ENCODE data around the gene PHKB. TPM values are rescaled to one million over a fixed set of nuclear protein-coding genes. Genes with fewer than 3 reads are reported as not detected.

Gene PHKB
- total RNA-seq, 4 donors from 2014 or later = 62.0 to 164 (median 111) TPM

GRCh38 chr16:47592232-47592631 is 131.1 kb downstream of the PHKB start:
- intact Hi-C loops (cut with DNase I; ENCODE audit: low total_unique reads) = no loop called here
- no peaks in the 10 kb centered on the region for H3K36me3 ChIP-seq

GRCh38 chr16:47599512-47599911 is 138.4 kb downstream of the PHKB start:
- no peak for DNase-seq
- intact Hi-C loops (cut with DNase I; ENCODE audit: low total_unique reads) = no loop called here
- Histone ChIP-seq H3K27ac (no peak overlapping the region), H3K4me1 (no peaks in the 10 kb centered on the region), H3K4me3 (no peak overlapping the region), H3K36me3 (no peaks in the 10 kb centered on the region), H3K9me3 (no peaks in the 10 kb centered on the region), H3K27me3 (no peaks in the 10 kb centered on the region)
- TF ChIP-seq POLR2A (IDR thresholded peaks at IDR 0.05) (no peak), CTCF (IDR thresholded peaks at IDR 0.05) (no peak)

More at GRCh38 chr16:47592232-47592631, 131.1 kb downstream of the PHKB start:
- no peak for DNase-seq
- no peaks in the 10 kb centered on the region for H3K27me3 ChIP-seq
- no peaks in the 10 kb centered on the region for H3K4me1 ChIP-seq
- TF ChIP-seq POLR2A (IDR thresholded peaks at IDR 0.05) = no peak
- TF ChIP-seq CTCF (IDR thresholded peaks at IDR 0.05) = no peak
- no peak overlapping the region for H3K4me3 ChIP-seq
- H3K9me3 ChIP-seq = no peaks in the 10 kb centered on the region
- no peak overlapping the region for H3K27ac ChIP-seq

GRCh38 chr16:47600376-47600775 is 139.2 kb downstream of the PHKB start:
- H3K9me3 ChIP-seq = no peaks in the 10 kb centered on the region
- no peak overlapping the region for H3K4me3 ChIP-seq
- intact Hi-C loops (cut with DNase I; ENCODE audit: low total_unique reads) = no loop called here
- H3K27me3 ChIP-seq = no peaks in the 10 kb centered on the region
- H3K36me3 ChIP-seq = no peaks in the 10 kb centered on the region
- no peak for DNase-seq
- no peak for TF ChIP-seq POLR2A (IDR thresholded peaks at IDR 0.05)
- TF ChIP-seq CTCF (IDR thresholded peaks at IDR 0.05) = no peak
- H3K27ac ChIP-seq = no peak overlapping the region
- H3K4me1 ChIP-seq = no peaks in the 10 kb centered on the region

- H3K27me3 ChIP-seq = no peaks in the 10 kb centered on the region
- no peaks in the 10 kb centered on the region for H3K36me3 ChIP-seq
- no peaks in the 10 kb centered on the region for H3K4me1 ChIP-seq
- no peak overlapping the region for H3K27ac ChIP-seq
- TF ChIP-seq POLR2A (IDR thresholded peaks at IDR 0.05) (no peak), CTCF (IDR thresholded peaks at IDR 0.05) (no peak)
- H3K4me3 ChIP-seq = no peak overlapping the region
- intact Hi-C loops (cut with DNase I; ENCODE audit: low total_unique reads) = no loop called here
- DNase-seq = no peak
- no peaks in the 10 kb centered on the region for H3K9me3 ChIP-seq
Observed at GRCh38 chr16:47604306-47604705, 143.2 kb downstream of the PHKB start.

- Histone ChIP-seq H3K27me3 (no peaks in the 10 kb centered on the region), H3K4me1 (no peaks in the 10 kb centered on the region), H3K27ac (no peak overlapping the region), H3K36me3 (no peaks in the 10 kb centered on the region), H3K4me3 (no peak overlapping the region), H3K9me3 (no peaks in the 10 kb centered on the region)
- no peak for TF ChIP-seq POLR2A (IDR thresholded peaks at IDR 0.05)
- no peak for TF ChIP-seq CTCF (IDR thresholded peaks at IDR 0.05)
- intact Hi-C loops (cut with DNase I; ENCODE audit: low total_unique reads) = no loop called here
- no peak for DNase-seq
Observed at GRCh38 chr16:47611042-47611441, 149.9 kb downstream of the PHKB start.

Data from uterus (tissue), 4 donors.